NCI-H510A treated with DMSO at 0.1 percent for 48 hours (cell line): ENCODE data around the gene F8A1.
A peak's percentile ranks its signal among the peaks of the same experiment; 100 is the strongest.
"Not testable (repeated sequence)": the region's sequence is repeated elsewhere in the genome, so short reads cannot be mapped to it uniquely, and the experiment has no call there.

Experiments
- DNase-seq: peaks from one replicate; lab custom pipeline; 2025; lab: John Stamatoyannopoulos, UW

Gene F8A1

GRCh38 chrX:154886069-154886788 lies at the start of gene F8A1:
F8A1 (plus strand) TSS chrX:154886355; CDS start chrX:154886375, 20 bp downstream.
- DNase-seq, result not testable (repeated sequence)

DNA sequence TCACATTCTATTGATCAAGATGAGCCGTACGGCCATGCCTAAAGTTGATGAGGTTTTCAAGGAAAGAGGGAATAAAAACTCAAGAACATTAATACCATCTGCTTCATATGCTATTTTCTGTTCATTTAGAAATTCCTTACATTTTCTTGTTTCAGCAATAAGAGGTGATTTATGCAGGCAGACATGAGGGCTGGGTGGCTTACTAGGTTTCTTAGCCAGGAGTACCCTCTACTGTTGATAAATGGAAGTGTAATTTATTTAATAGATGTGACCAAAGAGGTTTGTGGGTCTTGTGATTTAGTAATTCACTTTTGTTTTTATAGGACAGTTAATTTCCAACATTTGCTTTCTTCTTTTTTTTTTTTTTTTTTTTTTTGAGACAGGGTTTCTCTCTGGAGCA lies 45.3 kb upstream of the F8A1 start:
- DNase-seq, result peak; percentile 59

GRCh38 chrX:154850957-154851611 lies 35.1 kb upstream of the F8A1 start:
- no peak for DNase-seq

DNA sequence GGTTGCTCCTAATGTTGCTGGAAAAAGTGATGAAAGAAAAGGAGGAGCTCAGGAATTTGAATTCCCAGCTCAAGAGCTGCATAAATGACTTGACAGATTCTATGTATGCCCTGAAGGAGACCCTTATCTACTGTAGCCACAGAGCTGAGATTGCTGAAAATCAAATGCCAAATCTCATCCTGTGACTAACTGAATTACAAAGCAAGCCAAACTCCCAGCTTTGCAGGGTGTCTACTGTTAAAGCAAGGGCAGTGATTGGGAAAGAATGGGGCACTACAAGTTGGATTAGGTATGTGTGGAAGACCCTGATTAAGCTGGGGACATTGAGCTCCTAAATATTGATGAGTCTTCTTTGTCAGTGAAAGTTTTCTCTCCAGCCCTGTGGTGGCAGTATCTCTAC lies 30.9 kb upstream of the F8A1 start:
- DNase-seq, result no peak

- not testable (repeated sequence) for DNase-seq
Observed at GRCh38 chrX:154868522-154868921, 17.6 kb upstream of the F8A1 start.

DNA sequence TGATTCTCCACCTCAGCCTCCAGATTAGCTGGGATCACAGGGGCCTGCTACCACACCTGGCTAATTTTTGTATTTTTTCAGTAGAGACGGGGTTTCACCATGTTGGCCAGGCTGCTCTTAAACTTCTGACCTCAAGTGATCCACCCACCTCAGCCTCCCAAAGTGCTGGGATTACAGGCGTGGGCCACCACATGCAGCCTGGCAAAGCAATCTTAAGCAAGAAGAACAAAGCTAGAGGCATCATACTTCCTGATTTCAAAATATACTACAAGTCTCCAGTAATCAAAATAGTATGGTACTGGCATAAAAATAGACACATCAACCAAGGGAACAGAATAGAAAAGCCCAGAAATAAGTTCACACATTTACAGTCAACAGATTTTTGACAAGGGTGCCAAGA lies 12.8 kb upstream of the F8A1 start:
- DNase-seq, result no peak

DNA sequence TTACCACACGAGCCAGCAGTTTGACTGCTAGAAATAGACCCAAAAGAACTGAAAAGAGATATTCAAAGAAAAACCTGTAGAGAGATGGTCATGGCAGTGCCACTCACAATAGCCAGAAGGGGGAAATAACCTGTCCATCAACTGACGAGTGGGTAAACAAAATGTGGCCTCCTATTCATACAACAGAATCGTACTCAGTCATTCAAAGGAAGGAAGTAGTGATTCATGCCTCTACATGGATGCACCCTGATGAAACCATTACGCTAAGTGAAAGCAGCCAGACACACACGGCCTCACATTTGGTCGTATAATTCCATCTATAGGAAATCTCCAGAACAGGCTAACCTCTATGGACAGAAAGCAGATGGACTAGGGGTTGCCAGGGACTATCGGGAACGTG lies 2.1 kb upstream of the F8A1 start:
- not testable (repeated sequence) for DNase-seq

DNA sequence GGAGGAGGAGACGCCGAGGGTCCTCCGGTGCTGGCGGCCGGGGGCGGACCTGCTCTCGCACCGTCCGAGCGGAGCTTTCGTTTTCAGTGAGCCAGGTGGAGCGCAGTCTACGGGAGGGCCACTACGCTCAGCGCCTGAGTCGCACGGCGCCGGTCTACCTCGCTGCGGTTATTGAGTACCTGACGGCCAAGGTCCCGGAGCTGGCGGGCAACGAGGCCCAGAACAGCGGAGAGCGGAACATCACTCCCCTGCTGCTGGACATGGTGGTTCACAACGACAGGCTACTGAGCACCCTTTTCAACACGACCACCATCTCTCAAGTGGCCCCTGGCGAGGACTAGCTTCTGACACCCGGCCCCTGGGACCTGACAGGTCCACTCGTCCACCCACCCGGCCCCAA lies 1.1 kb upstream of the F8A1 start:
- not testable (repeated sequence) for DNase-seq

- not testable (repeated sequence) for DNase-seq
Observed at GRCh38 chrX:154885549-154885948, 606 bp upstream of the F8A1 start.

DNA sequence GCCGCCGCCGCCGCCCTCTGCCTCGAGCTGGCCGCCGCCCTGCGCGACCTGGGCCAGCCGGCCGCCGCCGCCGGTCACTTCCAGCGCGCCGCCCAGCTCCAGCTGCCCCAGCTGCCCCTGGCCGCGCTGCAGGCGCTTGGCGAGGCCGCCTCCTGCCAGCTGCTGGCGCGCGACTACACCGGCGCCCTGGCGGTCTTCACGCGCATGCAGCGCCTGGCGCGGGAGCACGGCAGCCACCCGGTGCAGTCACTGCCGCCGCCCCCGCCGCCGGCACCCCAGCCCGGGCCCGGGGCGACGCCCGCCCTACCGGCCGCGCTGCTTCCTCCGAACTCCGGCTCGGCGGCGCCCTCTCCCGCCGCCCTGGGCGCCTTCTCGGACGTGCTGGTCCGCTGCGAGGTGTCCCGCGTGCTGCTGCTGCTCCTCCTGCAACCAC lies 650 bp downstream of the F8A1 start:
- DNase-seq, result not testable (repeated sequence)

DNA sequence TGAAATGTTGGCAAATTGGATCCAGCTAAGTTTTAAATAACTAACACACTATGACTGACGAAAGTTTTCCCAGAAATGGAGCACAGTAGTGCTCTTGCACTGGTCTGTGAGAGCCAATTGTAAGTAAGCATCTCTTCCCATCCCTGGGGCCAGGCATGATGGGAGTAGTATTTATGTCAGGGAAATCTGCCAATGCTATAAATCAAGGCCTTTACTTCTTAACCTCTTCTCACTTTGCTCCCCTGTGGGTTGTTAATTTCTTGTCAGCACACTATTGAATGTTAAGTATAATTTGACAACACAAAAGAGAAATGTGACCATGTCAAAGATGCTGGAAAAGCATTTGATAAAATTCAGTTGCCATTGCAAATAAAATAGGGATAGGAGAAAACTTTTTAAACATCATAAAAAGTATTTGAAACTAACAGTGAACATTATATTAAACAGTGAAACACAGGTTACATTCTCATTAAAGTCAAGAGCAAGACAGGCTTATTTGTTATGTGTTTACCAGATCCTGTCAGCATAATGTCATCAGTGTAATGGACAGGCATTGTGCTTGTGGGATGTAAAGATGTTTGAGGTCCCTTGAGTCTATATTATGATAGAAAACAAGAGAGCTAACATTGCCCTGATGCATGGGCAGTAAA lies 5.0 kb downstream of the F8A1 start:
- DNase-seq, result no peak

GRCh38 chrX:154892296-154892695 lies 6.1 kb downstream of the F8A1 start:
- DNase-seq, result no peak

DNA sequence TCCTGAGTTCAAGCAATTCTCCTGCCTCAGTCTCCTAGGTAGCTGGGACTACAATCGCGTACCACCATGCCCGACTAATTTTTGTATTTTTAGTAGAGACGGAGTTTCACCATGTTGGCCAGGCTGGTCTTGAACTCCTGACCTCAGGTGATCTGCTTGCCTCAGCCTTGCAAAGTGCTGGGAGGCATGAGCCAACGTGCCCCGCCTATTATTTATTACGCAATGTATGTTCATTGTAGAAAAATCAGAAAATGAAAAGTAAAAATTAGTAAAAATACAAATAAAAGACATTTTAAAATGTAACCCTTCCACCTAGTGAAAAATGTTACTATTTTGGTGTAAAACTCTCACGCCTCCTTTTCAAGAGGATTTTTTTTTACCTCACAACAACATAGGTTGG lies 14.2 kb downstream of the F8A1 start:
- DNase-seq, result no peak

GRCh38 chrX:154902408-154902807 lies 16.3 kb downstream of the F8A1 start:
- DNase-seq, result no peak

DNA sequence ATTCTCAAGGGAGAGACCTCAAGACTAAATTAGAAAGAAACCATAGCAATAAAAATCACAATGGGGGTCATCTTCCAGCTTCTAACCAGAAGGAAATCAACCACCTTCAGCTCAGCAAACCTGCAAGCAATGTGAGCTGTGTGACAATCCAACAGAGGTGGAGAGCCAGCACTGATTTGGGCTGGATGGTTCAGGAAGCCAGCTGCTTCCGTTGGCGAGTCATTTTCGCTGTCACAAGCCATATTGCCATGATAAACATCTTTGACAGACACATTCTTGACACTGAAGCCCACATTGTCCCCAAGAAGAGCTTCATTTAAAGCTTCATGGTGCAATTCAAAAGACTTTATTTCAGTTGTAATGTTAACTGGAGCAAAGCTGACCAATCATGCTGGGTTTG lies 22.7 kb downstream of the F8A1 start:
- DNase-seq, result no peak

- DNase-seq, result not testable (repeated sequence)
Observed at GRCh38 chrX:154910048-154910447, 23.9 kb downstream of the F8A1 start.

DNA sequence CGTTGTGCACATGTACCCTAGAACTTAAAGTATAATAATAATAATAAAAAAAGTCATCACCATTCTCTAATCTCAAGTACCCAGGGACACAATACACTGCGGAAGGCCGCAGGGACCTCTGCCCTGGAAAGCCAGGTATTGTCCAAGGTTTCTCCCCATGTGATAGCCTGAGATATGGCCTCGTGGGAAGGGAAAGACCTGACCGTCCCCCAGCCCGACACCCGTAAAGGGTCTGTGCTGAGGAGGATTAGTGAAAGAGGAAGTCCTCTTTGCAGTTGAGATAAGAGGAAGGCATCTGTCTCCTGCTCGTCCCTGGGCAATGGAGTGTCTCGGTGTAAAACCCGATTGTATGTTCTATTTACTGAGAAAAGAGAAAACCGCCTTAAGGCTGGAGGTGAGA lies 24.4 kb downstream of the F8A1 start:
- not testable (repeated sequence) for DNase-seq

DNA sequence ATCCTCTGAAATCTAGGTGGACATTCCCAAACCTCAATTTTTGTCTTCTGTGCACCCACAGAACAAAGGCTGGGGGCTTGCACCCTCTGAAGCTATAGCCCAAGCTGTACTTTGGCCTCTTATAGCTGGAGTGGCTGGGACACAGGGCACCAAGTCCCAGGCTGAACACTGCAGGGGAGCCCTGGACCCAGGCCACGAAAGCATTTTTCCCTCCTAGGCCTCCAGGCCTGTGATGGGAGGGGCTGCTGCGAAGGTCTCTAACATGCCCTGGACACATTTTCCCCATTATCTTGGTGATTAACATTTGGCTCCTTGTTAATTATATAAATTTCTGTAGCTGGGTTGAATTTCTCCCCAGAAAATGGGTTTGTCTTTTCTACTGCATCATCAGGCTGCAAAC lies 27.9 kb downstream of the F8A1 start:
- DNase-seq, result no peak

- peak; percentile 21 for DNase-seq
Observed at GRCh38 chrX:154918060-154918483, 31.9 kb downstream of the F8A1 start.

GRCh38 chrX:154924771-154925170 lies 38.6 kb downstream of the F8A1 start:
- not testable (repeated sequence) for DNase-seq
